ENCODE results near the gene LMO7. TPM values are rescaled to one million over a fixed set of nuclear protein-coding genes. Genes with fewer than 3 reads are reported as not detected.
A peak's percentile ranks its signal among the peaks of the same experiment; 100 is the strongest.

LMO7 gene
- total RNA-seq (133 and 232 TPM in 2 replicates), polyA plus RNA-seq (139 and 174 TPM in 2 replicates)

GRCh38 chr13:75635828-75636435 lies at the start of gene LMO7:
Gene LMO7, plus strand, starts transcription at chr13:75636330. Its CDS starts 328 bp downstream, at chr13:75636658.
- H3K9me3 ChIP-seq (ENCODE audit: low read depth), result no peaks in the 10 kb centered on the region

GRCh38 chr13:75587679-75588078 lies 48.5 kb upstream of the LMO7 start:
- no peak overlapping the region for H3K27ac ChIP-seq
- H3K27me3 ChIP-seq, result no peaks in the 10 kb centered on the region
- DNase-seq (ENCODE audit: low read depth in 1 of 2, low spot score in 1 of 2), result peak in 1 of 2 donors; percentile 12
- no peaks in the 10 kb centered on the region for H3K9me3 ChIP-seq (ENCODE audit: low read depth)
- no peaks in the 10 kb centered on the region for H3K4me1 ChIP-seq (ENCODE audit: low read depth)
- TF ChIP-seq CTCF (IDR thresholded peaks at IDR 0.05; ENCODE audit: low read depth, low read length), result no peak
- H3K36me3 ChIP-seq, result no peaks in the 10 kb centered on the region
- no peak overlapping the region for H3K4me3 ChIP-seq

More at GRCh38 chr13:75635828-75636435, at the start of gene LMO7:
- H3K4me1 ChIP-seq (ENCODE audit: low read depth), result no peaks in the 10 kb centered on the region
- H3K36me3 ChIP-seq, result no peaks in the 10 kb centered on the region
- peak; percentile 49 to 66 for DNase-seq (ENCODE audit: low read depth in 1 of 2, low spot score in 1 of 2)
- no peak within 1 kb of the TSS for H3K27ac ChIP-seq
- peaks cover 66% of the 10 kb centered on the region for H3K27me3 ChIP-seq
- peak within 1 kb of the TSS; percentile 43 for H3K4me3 ChIP-seq
- no peak for TF ChIP-seq CTCF (IDR thresholded peaks at IDR 0.05; ENCODE audit: low read depth, low read length)

- no peak overlapping the region for H3K27ac ChIP-seq
- no peak for DNase-seq (ENCODE audit: low read depth in 1 of 2, low spot score in 1 of 2)
- H3K36me3 ChIP-seq, result no peaks in the 10 kb centered on the region
- peaks cover 6% of the 10 kb centered on the region for H3K4me1 ChIP-seq (ENCODE audit: low read depth)
- no peaks in the 10 kb centered on the region for H3K9me3 ChIP-seq (ENCODE audit: low read depth)
- no peak overlapping the region for H3K4me3 ChIP-seq
- no peak for TF ChIP-seq CTCF (IDR thresholded peaks at IDR 0.05; ENCODE audit: low read depth, low read length)
- H3K27me3 ChIP-seq, result no peaks in the 10 kb centered on the region
Observed at GRCh38 chr13:75596657-75597182, 39.4 kb upstream of the LMO7 start.

- H3K27me3 ChIP-seq, result no peaks in the 10 kb centered on the region
- no peaks in the 10 kb centered on the region for H3K9me3 ChIP-seq (ENCODE audit: low read depth)
- H3K4me3 ChIP-seq, result no peak overlapping the region
- no peaks in the 10 kb centered on the region for H3K36me3 ChIP-seq
- DNase-seq (ENCODE audit: low read depth in 1 of 2, low spot score in 1 of 2), result no peak
- no peak for TF ChIP-seq CTCF (IDR thresholded peaks at IDR 0.05; ENCODE audit: low read depth, low read length)
- no peak overlapping the region for H3K27ac ChIP-seq
- H3K4me1 ChIP-seq (ENCODE audit: low read depth), result peaks cover 6% of the 10 kb centered on the region
Observed at GRCh38 chr13:75600371-75600770, 35.8 kb upstream of the LMO7 start.

GRCh38 chr13:75603038-75603437 lies 33.1 kb upstream of the LMO7 start:
- no peak for DNase-seq (ENCODE audit: low read depth in 1 of 2, low spot score in 1 of 2)
- Histone ChIP-seq H3K36me3 (no peaks in the 10 kb centered on the region), H3K27ac (no peak overlapping the region), H3K4me1 (ENCODE audit: low read depth) (peaks cover 6% of the 10 kb centered on the region), H3K4me3 (no peak overlapping the region), H3K27me3 (no peaks in the 10 kb centered on the region), H3K9me3 (ENCODE audit: low read depth) (no peaks in the 10 kb centered on the region)
- no peak for TF ChIP-seq CTCF (IDR thresholded peaks at IDR 0.05; ENCODE audit: low read depth, low read length)

Data from cardiac muscle cell (in vitro differentiated cells and primary cell).